ENCODE data around the gene HNF4A.

DNA sequence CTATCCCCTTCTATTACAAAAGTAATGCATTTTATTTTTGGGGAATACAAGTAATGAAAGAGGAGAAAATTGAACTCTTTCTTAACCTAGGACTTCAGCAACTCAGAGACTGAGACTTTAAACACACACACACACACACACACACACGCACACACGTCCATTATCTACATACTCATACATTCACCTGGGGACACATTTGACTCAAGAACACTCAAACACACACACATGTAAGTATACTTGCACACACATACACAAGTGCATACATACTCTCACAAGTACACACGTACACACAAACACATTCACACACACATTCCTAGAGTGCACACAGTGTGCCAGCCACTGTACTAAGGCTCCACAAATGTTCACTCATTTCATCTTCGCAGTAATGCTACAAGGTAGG, 20.8 kb upstream of the HNF4A start:
- no peak for TF ChIP-seq CTCF (IDR thresholded peaks at IDR 0.05)
- no peak for TF ChIP-seq POLR2A (IDR thresholded peaks at IDR 0.05)
- no peak for TF ChIP-seq EP300 (IDR thresholded peaks at IDR 0.05; ENCODE audit: low read depth)
